ENCODE results near the gene CCDC134. TPM values are rescaled to one million over a fixed set of nuclear protein-coding genes. Genes with fewer than 3 reads are reported as not detected.

The CCDC134 gene
- total and polyA plus RNA-seq, 2 of the 13 experiments (the other 11 are each of a cell fraction or from before 2014, with no cell fraction given), result 4.8 to 17.4 TPM

- TF ChIP-seq NFAT5 (CRISPR knock-in tag; IDR thresholded peaks at IDR 0.05) (peak; percentile 79; the same call in 1 of the 2 replicates), WIZ (CRISPR knock-in tag; IDR thresholded peaks at IDR 0.05) (peak; percentile 29; the same call in 1 of the 2 replicates), ZNF616 (CRISPR knock-in tag; IDR thresholded peaks at IDR 0.05; ENCODE audit: low read depth) (0 out of 2 replicates have a peak, but pooled peaks have one; percentile 20), HDAC1 (CRISPR knock-in tag; IDR thresholded peaks at IDR 0.05) (peak; percentile 84), GZF1 (CRISPR knock-in tag; IDR thresholded peaks at IDR 0.05) (no peak), NFKBIZ (CRISPR knock-in tag; IDR thresholded peaks at IDR 0.05) (peak; percentile 25; the same call in 1 of the 2 replicates), ZNF30 (CRISPR knock-in tag; IDR thresholded peaks at IDR 0.05) (peak; percentile 67; the same call in 1 of the 2 replicates), ZNF547 (CRISPR knock-in tag; IDR thresholded peaks at IDR 0.05) (peak; percentile 78), ZNF383 (CRISPR knock-in tag; IDR thresholded peaks at IDR 0.05; ENCODE audit: borderline replicate concordance) (peak; percentile 91; the same call in 1 of the 2 replicates), ZNF225 (CRISPR knock-in tag; IDR thresholded peaks at IDR 0.05) (peak; percentile 45; the same call in 1 of the 2 replicates)
- TF ChIP-seq, protein P1, sequence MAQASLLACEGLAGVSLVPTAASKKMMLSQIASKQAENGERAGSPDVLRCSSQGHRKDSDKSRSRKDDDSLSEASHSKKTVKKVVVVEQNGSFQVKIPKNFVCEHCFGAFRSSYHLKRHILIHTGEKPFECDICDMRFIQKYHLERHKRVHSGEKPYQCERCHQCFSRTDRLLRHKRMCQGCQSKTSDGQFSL (CRISPR knock-in tag; IDR thresholded peaks at IDR 0.05), result peak; percentile 70; the same call in 1 of the 2 replicates
- TF ChIP-seq, protein P2, sequence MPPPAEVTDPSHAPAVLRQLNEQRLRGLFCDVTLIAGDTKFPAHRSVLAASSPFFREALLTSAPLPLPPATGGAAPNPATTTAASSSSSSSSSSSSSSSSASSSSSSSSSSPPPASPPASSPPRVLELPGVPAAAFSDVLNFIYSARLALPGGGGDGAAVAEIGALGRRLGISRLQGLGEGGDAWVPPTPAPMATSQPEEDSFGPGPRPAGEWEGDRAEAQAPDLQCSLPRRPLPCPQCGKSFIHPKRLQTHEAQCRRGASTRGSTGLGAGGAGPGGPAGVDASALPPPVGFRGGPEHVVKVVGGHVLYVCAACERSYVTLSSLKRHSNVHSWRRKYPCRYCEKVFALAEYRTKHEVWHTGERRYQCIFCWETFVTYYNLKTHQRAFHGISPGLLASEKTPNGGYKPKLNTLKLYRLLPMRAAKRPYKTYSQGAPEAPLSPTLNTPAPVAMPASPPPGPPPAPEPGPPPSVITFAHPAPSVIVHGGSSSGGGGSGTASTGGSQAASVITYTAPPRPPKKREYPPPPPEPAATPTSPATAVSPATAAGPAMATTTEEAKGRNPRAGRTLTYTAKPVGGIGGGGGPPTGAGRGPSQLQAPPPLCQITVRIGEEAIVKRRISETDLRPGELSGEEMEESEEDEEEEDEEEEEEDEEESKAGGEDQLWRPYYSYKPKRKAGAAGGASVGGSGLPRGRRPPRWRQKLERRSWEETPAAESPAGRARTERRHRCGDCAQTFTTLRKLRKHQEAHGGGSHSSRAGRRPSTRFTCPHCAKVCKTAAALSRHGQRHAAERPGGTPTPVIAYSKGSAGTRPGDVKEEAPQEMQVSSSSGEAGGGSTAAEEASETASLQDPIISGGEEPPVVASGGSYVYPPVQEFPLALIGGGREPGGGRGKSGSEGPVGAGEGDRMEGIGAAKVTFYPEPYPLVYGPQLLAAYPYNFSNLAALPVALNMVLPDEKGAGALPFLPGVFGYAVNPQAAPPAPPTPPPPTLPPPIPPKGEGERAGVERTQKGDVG (CRISPR knock-in tag; IDR thresholded peaks at IDR 0.05; ENCODE audit: borderline replicate concordance), result peak; percentile 82; the same call in 1 of the 2 replicates
- TF ChIP-seq, protein P3, sequence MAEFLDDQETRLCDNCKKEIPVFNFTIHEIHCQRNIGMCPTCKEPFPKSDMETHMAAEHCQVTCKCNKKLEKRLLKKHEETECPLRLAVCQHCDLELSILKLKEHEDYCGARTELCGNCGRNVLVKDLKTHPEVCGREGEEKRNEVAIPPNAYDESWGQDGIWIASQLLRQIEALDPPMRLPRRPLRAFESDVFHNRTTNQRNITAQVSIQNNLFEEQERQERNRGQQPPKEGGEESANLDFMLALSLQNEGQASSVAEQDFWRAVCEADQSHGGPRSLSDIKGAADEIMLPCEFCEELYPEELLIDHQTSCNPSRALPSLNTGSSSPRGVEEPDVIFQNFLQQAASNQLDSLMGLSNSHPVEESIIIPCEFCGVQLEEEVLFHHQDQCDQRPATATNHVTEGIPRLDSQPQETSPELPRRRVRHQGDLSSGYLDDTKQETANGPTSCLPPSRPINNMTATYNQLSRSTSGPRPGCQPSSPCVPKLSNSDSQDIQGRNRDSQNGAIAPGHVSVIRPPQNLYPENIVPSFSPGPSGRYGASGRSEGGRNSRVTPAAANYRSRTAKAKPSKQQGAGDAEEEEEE (CRISPR knock-in tag; IDR thresholded peaks at IDR 0.05; ENCODE audit: borderline replicate concordance), result no peak
- TF ChIP-seq, protein P4, sequence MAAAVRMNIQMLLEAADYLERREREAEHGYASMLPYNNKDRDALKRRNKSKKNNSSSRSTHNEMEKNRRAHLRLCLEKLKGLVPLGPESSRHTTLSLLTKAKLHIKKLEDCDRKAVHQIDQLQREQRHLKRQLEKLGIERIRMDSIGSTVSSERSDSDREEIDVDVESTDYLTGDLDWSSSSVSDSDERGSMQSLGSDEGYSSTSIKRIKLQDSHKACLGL (CRISPR knock-in tag; IDR thresholded peaks at IDR 0.05), result peak; percentile 22; the same call in 1 of the 2 replicates
- TF ChIP-seq, protein P5, sequence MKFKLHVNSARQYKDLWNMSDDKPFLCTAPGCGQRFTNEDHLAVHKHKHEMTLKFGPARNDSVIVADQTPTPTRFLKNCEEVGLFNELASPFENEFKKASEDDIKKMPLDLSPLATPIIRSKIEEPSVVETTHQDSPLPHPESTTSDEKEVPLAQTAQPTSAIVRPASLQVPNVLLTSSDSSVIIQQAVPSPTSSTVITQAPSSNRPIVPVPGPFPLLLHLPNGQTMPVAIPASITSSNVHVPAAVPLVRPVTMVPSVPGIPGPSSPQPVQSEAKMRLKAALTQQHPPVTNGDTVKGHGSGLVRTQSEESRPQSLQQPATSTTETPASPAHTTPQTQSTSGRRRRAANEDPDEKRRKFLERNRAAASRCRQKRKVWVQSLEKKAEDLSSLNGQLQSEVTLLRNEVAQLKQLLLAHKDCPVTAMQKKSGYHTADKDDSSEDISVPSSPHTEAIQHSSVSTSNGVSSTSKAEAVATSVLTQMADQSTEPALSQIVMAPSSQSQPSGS (CRISPR knock-in tag; IDR thresholded peaks at IDR 0.05), result peak; percentile 73
These were observed at the start of gene CCDC134 (continued) for GRCh38 chr22:41800348-41801146.
